ENCODE measurements around the gene PUDP. TPM values are rescaled to one million over a fixed set of nuclear protein-coding genes. Genes with fewer than 3 reads are reported as not detected.
A peak's percentile ranks its signal among the peaks of the same experiment; 100 is the strongest.

Gene PUDP
- total and polyA plus RNA-seq, 3 donors from 2014 or later, result 8.8 to 15.5 (median 10.2) TPM

- no peaks in the 10 kb centered on the region for H3K9me3 ChIP-seq
- WGBS, 2 donors, result 81 to 94% methylated on average over 3 of the region's 3 CpGs
- DNase-seq, result peak; percentile 46
Observed at GRCh38 chrX:7132335-7133049, 15.5 kb downstream of the PUDP start.

GRCh38 chrX:7131621-7132020 is 16.3 kb downstream of the PUDP start:
- Histone ChIP-seq H3K9me3 (no peaks in the 10 kb centered on the region), H3K27me3 (no peaks in the 10 kb centered on the region), H3K4me1 (no peaks in the 10 kb centered on the region), H3K36me3 (ENCODE audit: low read depth, missing control alignments) (no peaks in the 10 kb centered on the region), H3K27ac (no peak overlapping the region), H3K4me3 (no peak overlapping the region)
- no peak for TF ChIP-seq POLR2A (IDR thresholded peaks at IDR 0.05)
- no peak for TF ChIP-seq CTCF (IDR thresholded peaks at IDR 0.05)
- WGBS, 2 donors, result 71 to 90% methylated on average over 2 to 13 of the region's 13 CpGs
- DNase-seq, result no peak
- intact Hi-C loops (cut with DNase I; ENCODE audit: low total_unique reads), result no loop called here

More at GRCh38 chrX:7132335-7133049, 15.5 kb downstream of the PUDP start:
- no peak overlapping the region for H3K4me3 ChIP-seq
- TF ChIP-seq POLR2A (IDR thresholded peaks at IDR 0.05), result no peak
- no peak for TF ChIP-seq CTCF (IDR thresholded peaks at IDR 0.05)
- no peak overlapping the region for H3K27ac ChIP-seq
- H3K27me3 ChIP-seq, result no peaks in the 10 kb centered on the region
- H3K36me3 ChIP-seq (ENCODE audit: low read depth, missing control alignments), result no peaks in the 10 kb centered on the region
- H3K4me1 ChIP-seq, result no peaks in the 10 kb centered on the region
- intact Hi-C loops (cut with DNase I; ENCODE audit: low total_unique reads), result no loop called here

DNA sequence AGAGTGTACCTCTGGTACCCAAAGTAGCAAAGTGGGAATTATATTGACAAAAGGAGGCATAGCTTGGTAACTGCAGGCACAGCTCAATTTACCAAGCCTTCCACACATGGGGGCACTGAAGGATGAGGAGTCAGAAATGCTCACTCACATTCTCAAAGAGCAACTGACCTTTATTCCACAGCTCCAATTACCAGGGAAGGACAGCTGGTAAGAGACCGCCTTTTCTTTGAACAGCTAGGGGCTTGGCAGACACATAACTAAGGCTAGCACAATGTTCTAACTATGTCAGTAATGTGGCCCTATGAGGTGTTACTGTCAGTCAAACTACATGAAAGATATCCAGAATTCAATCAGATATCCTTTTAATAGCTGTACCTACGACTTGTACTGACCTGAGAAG is 20.9 kb downstream of the PUDP start:
- 96 to 100% methylated on average over 2 of the region's 2 CpGs for WGBS, 2 donors
- intact Hi-C loops (cut with DNase I; ENCODE audit: low total_unique reads), result no loop called here

GRCh38 chrX:7120878-7121219 is 27.1 kb downstream of the PUDP start:
- TF ChIP-seq CTCF (IDR thresholded peaks at IDR 0.05) (no peak), POLR2A (IDR thresholded peaks at IDR 0.05) (no peak)
- no peaks in the 10 kb centered on the region for H3K4me1 ChIP-seq
- H3K36me3 ChIP-seq (ENCODE audit: low read depth, missing control alignments), result no peaks in the 10 kb centered on the region
- H3K4me3 ChIP-seq, result no peak overlapping the region
- H3K27me3 ChIP-seq, result no peaks in the 10 kb centered on the region
- no peaks in the 10 kb centered on the region for H3K9me3 ChIP-seq
- 47 to 65% methylated on average over 2 of the region's 2 CpGs for WGBS, 2 donors
- no peak for DNase-seq
- intact Hi-C loops (cut with DNase I; ENCODE audit: low total_unique reads), result no loop called here
- no peak overlapping the region for H3K27ac ChIP-seq

More for the DNA sequence above, 20.9 kb downstream of the PUDP start:
- Histone ChIP-seq H3K9me3 (no peaks in the 10 kb centered on the region), H3K4me1 (no peaks in the 10 kb centered on the region), H3K27ac (no peak overlapping the region), H3K36me3 (ENCODE audit: low read depth, missing control alignments) (no peaks in the 10 kb centered on the region), H3K4me3 (no peak overlapping the region), H3K27me3 (no peaks in the 10 kb centered on the region)
- DNase-seq, result no peak
- no peak for TF ChIP-seq POLR2A (IDR thresholded peaks at IDR 0.05)
- TF ChIP-seq CTCF (IDR thresholded peaks at IDR 0.05), result no peak

Data from testis (tissue), 3 donors.